DOHH2 (cell line): ENCODE data around the gene CFAP300.

Experiments
- H3F3A ChIP-seq: fragments of 200-600 bp; sonication (generic), shearing (Covaris generic); 2 replicates; pipeline ENCODE4 v1.6.0; 2016; ENCODE audit warnings: antibody characterized with exemption, mild to moderate bottlenecking; ENCODE audit not compliant: control insufficient read depth, insufficient read depth
- H3K27ac ChIP-seq: fragments of 200-600 bp; sonication (generic); 2 replicates; pipeline ENCODE4 v1.5.1; 2014; ENCODE audit warnings: low read depth, mild to moderate bottlenecking, low read length, moderate library complexity
- H3K27me3 ChIP-seq: fragments of 200-600 bp; sonication (generic); 2 replicates; pipeline ENCODE4 v1.6.1; 2014; ENCODE audit warnings: mild to moderate bottlenecking, low read length, mixed read lengths; ENCODE audit not compliant: control insufficient read depth
- H3K36me3 ChIP-seq: fragments of 200-600 bp; sonication (generic); 2 replicates; pipeline ENCODE4 v1.6.1; 2014; ENCODE audit warnings: mild to moderate bottlenecking, low read length, moderate library complexity, mixed read lengths; ENCODE audit not compliant: control insufficient read depth
- H3K4me1 ChIP-seq: fragments of 200-600 bp; sonication (generic); 2 replicates; pipeline ENCODE4 v1.6.1; 2014; ENCODE audit warnings: mild to moderate bottlenecking, low read length, mixed read lengths; ENCODE audit not compliant: control insufficient read depth
- H3K4me2 ChIP-seq: fragments of 200-600 bp; sonication (generic); 2 replicates; pipeline ENCODE4 v1.6.0; 2014; ENCODE audit warnings: mild to moderate bottlenecking, low read length, moderate library complexity
- H3K4me3 ChIP-seq: fragments of 200-600 bp; sonication (generic); 2 replicates; pipeline ENCODE4 v1.5.1; 2014; ENCODE audit warnings: mild to moderate bottlenecking, low read length, mixed read lengths
- H3K79me2 ChIP-seq: fragments of 200-600 bp; sonication (generic); 2 replicates; pipeline ENCODE4 v1.6.1; 2014; ENCODE audit warnings: mild to moderate bottlenecking, low read length, mixed read lengths; ENCODE audit not compliant: control insufficient read depth
- H3K9me2 ChIP-seq: fragments of 200-600 bp; sonication (generic); replicated peaks from 2 replicates; pipeline ENCODE4 v1.6.1; 2014; ENCODE audit warnings: mild to moderate bottlenecking, low read length, mixed read lengths; ENCODE audit not compliant: control insufficient read depth
- H3K9me3 ChIP-seq: fragments of 200-600 bp; sonication (generic); 2 replicates; pipeline ENCODE4 v1.6.1; 2014; ENCODE audit warnings: antibody characterized with exemption, low read length, mixed read lengths; ENCODE audit not compliant: control insufficient read depth, insufficient read depth
- H4K20me1 ChIP-seq: fragments of 200-600 bp; sonication (generic); 2 replicates; pipeline ENCODE4 v1.6.0; 2014; ENCODE audit warnings: low read depth, mild to moderate bottlenecking, antibody characterized with exemption, low read length, moderate library complexity; ENCODE audit not compliant: control insufficient read depth, insufficient read depth
- CTCF ChIP-seq: fragments of 200-600 bp; sonication (generic); IDR thresholded peaks from one replicate; pipeline ENCODE4 v1.5.1; 2014; ENCODE audit warnings: antibody characterized with exemption, mild to moderate bottlenecking, low read depth, low read length; ENCODE audit not compliant: poor library complexity, severe bottlenecking
- EZH2phosphoT487 ChIP-seq: fragments of 200-600 bp; sonication (generic); IDR thresholded peaks from 2 replicates; pipeline ENCODE4 v1.6.1; 2017; ENCODE audit warnings: borderline replicate concordance, mild to moderate bottlenecking, antibody characterized with exemption, low read length, moderate library complexity, mixed read lengths

Gene CFAP300

GRCh38 chr11:102010776-102011494 is 36.3 kb upstream of the CFAP300 start:
- Histone ChIP-seq H3K4me1 (no peaks in the 10 kb centered on the region), H3K9me3 (no peaks in the 10 kb centered on the region), H3F3A (no peaks in the 10 kb centered on the region), H3K9me2 (no peaks in the 10 kb centered on the region), H3K27me3 (peaks cover 12% of the 10 kb centered on the region), H3K4me3 (no peak overlapping the region), H3K4me2 (no peak overlapping the region), H3K36me3 (no peaks in the 10 kb centered on the region), H3K27ac (no peak overlapping the region), H4K20me1 (no peaks in the 10 kb centered on the region), H3K79me2 (no peaks in the 10 kb centered on the region)
- no peak for TF ChIP-seq EZH2phosphoT487
- TF ChIP-seq CTCF, result no peak

- Histone ChIP-seq H3K4me2 (no peak overlapping the region), H3F3A (no peaks in the 10 kb centered on the region), H3K27me3 (peaks cover 12% of the 10 kb centered on the region), H3K27ac (no peak overlapping the region), H4K20me1 (no peaks in the 10 kb centered on the region), H3K9me3 (no peaks in the 10 kb centered on the region), H3K4me1 (no peaks in the 10 kb centered on the region), H3K79me2 (no peaks in the 10 kb centered on the region), H3K9me2 (no peaks in the 10 kb centered on the region), H3K4me3 (no peak overlapping the region), H3K36me3 (no peaks in the 10 kb centered on the region)
- TF ChIP-seq CTCF, result no peak
- no peak for TF ChIP-seq EZH2phosphoT487
These were observed 34.3 kb upstream of the CFAP300 start for GRCh38 chr11:102012946-102013345.

- H3K27me3 ChIP-seq, result peaks cover 12% of the 10 kb centered on the region
- no peak overlapping the region for H3K4me3 ChIP-seq
- no peak overlapping the region for H3K27ac ChIP-seq
- H3K4me1 ChIP-seq, result no peaks in the 10 kb centered on the region
- TF ChIP-seq EZH2phosphoT487, result no peak
- no peak for TF ChIP-seq CTCF
- H3K9me3 ChIP-seq, result no peaks in the 10 kb centered on the region
- no peaks in the 10 kb centered on the region for H4K20me1 ChIP-seq
- no peaks in the 10 kb centered on the region for H3K9me2 ChIP-seq
- H3K4me2 ChIP-seq, result no peak overlapping the region
- H3F3A ChIP-seq, result no peaks in the 10 kb centered on the region
- H3K36me3 ChIP-seq, result no peaks in the 10 kb centered on the region
- H3K79me2 ChIP-seq, result no peaks in the 10 kb centered on the region
These were observed 32.5 kb upstream of the CFAP300 start for GRCh38 chr11:102014756-102015155.
